Sigmoid colon (tissue), 7 donors: ENCODE results near the gene UBAC1. TPM values are rescaled to one million over a fixed set of nuclear protein-coding genes. Genes with fewer than 3 reads are reported as not detected.

Experiments used
- DNase-seq: peaks from one replicate; pipeline ENCODE4 v3.0.0-alpha.2; 2019
- H3K27ac ChIP-seq, 4 donors: fragments of 200-600 bp; sonication (generic); one replicate each; pipeline ENCODE4 v1.5.1; 2016 to 2019; ENCODE audit warnings: mild to moderate bottlenecking in 1 of 4
- H3K27me3 ChIP-seq, 3 donors: fragments of 200-600 bp; sonication (generic); one replicate each; pipeline ENCODE4 v1.5.1; 2019; ENCODE audit warnings: mild to moderate bottlenecking in 1 of 3
- H3K36me3 ChIP-seq, 4 donors: fragments of 200-600 bp; sonication (generic); one replicate each; pipeline ENCODE4 v1.5.1; 2016 to 2019
- H3K4me1 ChIP-seq, 4 donors: fragments of 200-600 bp; sonication (generic); one replicate each; pipeline ENCODE4 v1.5.1; 2017 to 2019
- H3K4me3 ChIP-seq, 4 donors: fragments of 200-600 bp; sonication (generic); one replicate each; pipeline ENCODE4 v1.5.1; 2017 to 2019; ENCODE audit warnings: mild to moderate bottlenecking in 2 of 4, moderate library complexity in 1 of 4
- H3K9me3 ChIP-seq, 4 donors: fragments of 200-600 bp in 3 of 4; sonication (generic) in 3 of 4; one replicate each; pipeline versions ENCODE4 v1.5.1 to v1.6.1; 2013 to 2019
- CTCF ChIP-seq, 4 experiments: fragments of 450-650 bp in 3 of 4; fragments of 200-600 bp in 1 of 4; IDR thresholded peaks; one replicate each; pipeline ENCODE4 v1.5.1; 2016 to 2019; ENCODE audit warnings: antibody characterized with exemption in 4 of 4, mild to moderate bottlenecking in 3 of 4, moderate library complexity in 2 of 4
- EP300 ChIP-seq, 4 donors: sonication (generic); formaldehyde crosslinking; IDR thresholded peaks; one replicate each; pipeline ENCODE4 v1.6.1; 2017; ENCODE audit warnings: antibody characterized with exemption in 4 of 4
- POLR2A ChIP-seq, 2 donors: fragments of 450-650 bp; IDR thresholded peaks; one replicate each; pipeline ENCODE4 v1.6.1; 2016; ENCODE audit warnings: antibody characterized with exemption in 2 of 2, mild to moderate bottlenecking in 2 of 2, moderate library complexity in 2 of 2
- POLR2AphosphoS5 ChIP-seq, 4 donors: sonication (generic); formaldehyde crosslinking; IDR thresholded peaks; one replicate each; pipeline ENCODE4 v1.6.1; 2017; ENCODE audit warnings: antibody characterized with exemption in 4 of 4
- WGBS, 2 donors: extraction: QIAGEN DNeasy Blood & Tissue Kit; methylation state at CpG; one replicate each; pipeline ENCODE4 v1.1.7; 2013; 5-methylcytosine and 5-hydroxymethylcytosine counted together
- intact Hi-C: fragments of 100-400 bp; cut with DNase I; formaldehyde crosslinking; loops from one replicate; pipeline ENCODE4 v1.15.1; 2023
- polyA plus RNA-seq, 3 donors: library from polyadenylated mRNA; stranded (reverse); fragments of 200-250 nt; gene quantifications; one replicate each; pipeline ENCODE4 v1.2.3, GENCODE V29; 2013
- total RNA-seq, 4 donors: library from RNA; depleted of rRNA; stranded (reverse); fragments of >200 nt; gene quantifications; one replicate each; pipeline ENCODE4 v1.1.0, GENCODE V29; 2016
- donor health status: healthy with polysubstance abuse.
- donor health status: Bipolar disorder and iron deficiency.
- donor health status: healthy.

The UBAC1 gene
- total and polyA plus RNA-seq, 7 donors, result 57.4 to 80.9 (median 69.4) TPM

GRCh38 chr9:135907006-135907430, 54.2 kb downstream of the UBAC1 start:
- Histone ChIP-seq H3K4me1 (peaks cover 0 to 51% (median 37%) of the 10 kb centered on the region in 4 donors), H3K4me3 (peak overlapping the region; percentile 44 to 95 (median 86)), H3K27ac (peak overlapping the region; percentile 71 to 81 (median 76)), H3K36me3 (peaks cover 0 to 11% (median 2%) of the 10 kb centered on the region in 4 donors), H3K9me3 (no peaks in the 10 kb centered on the region), H3K27me3 (no peaks in the 10 kb centered on the region)
- peak; percentile 69 for DNase-seq
- intact Hi-C loops, result loop anchor here (1.0 to 5.0 kb wide), 3 partner anchors 45 to 212 kb away; partner anchors contain the start of genes TMEM250 and UBAC1
- WGBS, 2 donors, result 0 to 1% methylated on average over 69 of the region's 69 CpGs
- TF ChIP-seq EP300 (IDR thresholded peaks at IDR 0.05) (no peak), POLR2A (IDR thresholded peaks at IDR 0.05) (no peak), CTCF (IDR thresholded peaks at IDR 0.05) (no peak), POLR2AphosphoS5 (IDR thresholded peaks at IDR 0.05) (no peak)

- WGBS, 2 donors, result 1 to 2% methylated on average over 70 of the region's 70 CpGs
- peak; percentile 63 for DNase-seq
- peaks cover 0 to 51% (median 37%) of the 10 kb centered on the region in 4 donors for H3K4me1 ChIP-seq
- intact Hi-C loops, result loop anchor here (1.0 to 5.0 kb wide), 3 partner anchors 44 to 212 kb away; partner anchors contain the start of genes TMEM250 and UBAC1
- peak overlapping the region; percentile 71 to 81 (median 76) for H3K27ac ChIP-seq
- H3K9me3 ChIP-seq, result no peaks in the 10 kb centered on the region
- TF ChIP-seq EP300 (IDR thresholded peaks at IDR 0.05) (no peak), POLR2AphosphoS5 (IDR thresholded peaks at IDR 0.05) (peak in 1 of 4 donors; percentile 17)
- H3K27me3 ChIP-seq, result no peaks in the 10 kb centered on the region
- H3K4me3 ChIP-seq, result peak overlapping the region; percentile 44 to 95 (median 86)
- peaks cover 0 to 5% (median 0%) of the 10 kb centered on the region in 4 donors for H3K36me3 ChIP-seq
These were observed 54.7 kb downstream of the UBAC1 start for GRCh38 chr9:135906291-135907005.

- WGBS, 2 donors, result 69 to 70% methylated on average over 23 of the region's 23 CpGs
- no peaks in the 10 kb centered on the region for H3K27me3 ChIP-seq
- H3K4me1 ChIP-seq, result peaks cover 0 to 51% (median 37%) of the 10 kb centered on the region in 4 donors
- no peaks in the 10 kb centered on the region for H3K9me3 ChIP-seq
- peak overlapping the region; percentile 44 to 95 (median 86) for H3K4me3 ChIP-seq
- peak overlapping the region; percentile 71 to 81 (median 76) for H3K27ac ChIP-seq
- H3K36me3 ChIP-seq, result peaks cover 0 to 3% (median 0%) of the 10 kb centered on the region in 4 donors
- TF ChIP-seq EP300 (IDR thresholded peaks at IDR 0.05) (no peak), POLR2A (IDR thresholded peaks at IDR 0.05) (no peak), CTCF (IDR thresholded peaks at IDR 0.05) (no peak), POLR2AphosphoS5 (IDR thresholded peaks at IDR 0.05) (no peak)
- DNase-seq, result peak; percentile 54
- intact Hi-C loops, result loop anchor here (2.0 to 5.0 kb wide), 2 partner anchors 43 to 213 kb away; partner anchors contain the start of gene TMEM250
These were observed 55.6 kb downstream of the UBAC1 start for GRCh38 chr9:135905380-135906258.

- H3K27ac ChIP-seq, result no peak overlapping the region
- H3K36me3 ChIP-seq, result no peaks in the 10 kb centered on the region
- H3K4me1 ChIP-seq, result peaks cover 0 to 42% (median 27%) of the 10 kb centered on the region in 4 donors
- H3K9me3 ChIP-seq, result no peaks in the 10 kb centered on the region
- intact Hi-C loops, result no loop called here
- TF ChIP-seq EP300 (IDR thresholded peaks at IDR 0.05) (no peak), POLR2A (IDR thresholded peaks at IDR 0.05) (no peak), POLR2AphosphoS5 (IDR thresholded peaks at IDR 0.05) (no peak), CTCF (IDR thresholded peaks at IDR 0.05) (no peak)
- peak; percentile 15 for DNase-seq
- no peak overlapping the region for H3K4me3 ChIP-seq
- WGBS, 2 donors, result 94 to 96% methylated on average over 16 of the region's 16 CpGs
- H3K27me3 ChIP-seq, result no peaks in the 10 kb centered on the region
These were observed 57.2 kb downstream of the UBAC1 start for GRCh38 chr9:135903786-135904520.
